ENCODE results near the gene GIPC1.
A peak's percentile ranks its signal among the peaks of the same experiment; 100 is the strongest.

The GIPC1 gene

GRCh38 chr19:14494910-14495671 is 836 bp downstream of the GIPC1 start:
- DNase-seq: no peak

GRCh38 chr19:14494411-14494810 is 1.5 kb downstream of the GIPC1 start:
- no peak for DNase-seq

GRCh38 chr19:14492756-14493337 is 3.1 kb downstream of the GIPC1 start:
- DNase-seq: no peak

GRCh38 chr19:14487370-14488125 is 8.4 kb downstream of the GIPC1 start:
- DNase-seq: no peak

GRCh38 chr19:14482172-14482941 is 13.6 kb downstream of the GIPC1 start:
- DNase-seq: no peak

GRCh38 chr19:14480700-14481079 is 15.2 kb downstream of the GIPC1 start:
- DNase-seq: no peak

- peak in 12 of 58 donors; percentile 2 to 45 (median 16) for DNase-seq
Measured at GRCh38 chr19:14479975-14480699, 15.8 kb downstream of the GIPC1 start.

GRCh38 chr19:14479309-14479974 is 16.5 kb downstream of the GIPC1 start:
- no peak for DNase-seq

GRCh38 chr19:14478113-14478545 is 17.8 kb downstream of the GIPC1 start:
- DNase-seq: no peak

GRCh38 chr19:14477418-14478112 is 18.4 kb downstream of the GIPC1 start:
- no peak for DNase-seq

- DNase-seq: no peak
Measured at GRCh38 chr19:14476673-14477401, 19.1 kb downstream of the GIPC1 start.

GRCh38 chr19:14476327-14476672 is 19.6 kb downstream of the GIPC1 start:
- no peak for DNase-seq

GRCh38 chr19:14475251-14476073 is 20.5 kb downstream of the GIPC1 start, which contains the start of gene PTGER1:
Gene PTGER1 (minus strand): TSS chr19:14475354. CDS start chr19:14474320, 1,034 bp downstream.
- DNase-seq: no peak

GRCh38 chr19:14474827-14475226 is 21.1 kb downstream of the GIPC1 start:
- no peak for DNase-seq

- DNase-seq: peak in 10 of 58 donors; percentile 11 to 45 (median 30)
Measured at GRCh38 chr19:14473978-14474578, 21.8 kb downstream of the GIPC1 start.

GRCh38 chr19:14473073-14473977 is 22.6 kb downstream of the GIPC1 start:
- peak in 3 of 58 donors; percentile 3 to 45 (median 26) for DNase-seq

All from anterior cingulate cortex (tissue), 58 donors.